Activated CD8-positive, alpha-beta T cell treated with anti-CD3 and anti-CD28 coated beads, Interleukin-2, amount 10 ng/mL, durations not matched to agents 7 days and 5 days (primary cell): ENCODE data around the gene ARHGAP19. TPM values are rescaled to one million over a fixed set of nuclear protein-coding genes. Genes with fewer than 3 reads are reported as not detected.

ENCODE experiments used
- ATAC-seq: fragments of 150-1000 bp; cut with Tn5 transposase; one replicate; pipeline ENCODE4 v1.10.0; 2021; ENCODE audit warnings: moderate library complexity
- CTCF ChIA-PET: fragments of 350-600 bp; sonication (Branson Sonifier 250); formaldehyde crosslinking; loops from one replicate; lab custom pipeline; 2021; ENCODE audit warnings: antibody characterized with exemption; lab: Charles Lee
- POLR2A ChIA-PET: fragments of 350-600 bp; sonication (Branson Sonifier 250); formaldehyde crosslinking; loops from one replicate; lab custom pipeline; 2021; ENCODE audit warnings: antibody characterized with exemption; lab: Charles Lee
- DNase-seq: peaks from one replicate; pipeline ENCODE4 v3.0.0-alpha.2; 2020
- H3K27ac Mint-ChIP-seq: one replicate; pipeline ENCODE4 v1.8.0; 2021; ENCODE audit warnings: mild to moderate bottlenecking, mixed read lengths
- H3K27me3 Mint-ChIP-seq: one replicate; pipeline ENCODE4 v1.8.0; 2021; ENCODE audit warnings: low read depth, mixed read lengths
- H3K36me3 Mint-ChIP-seq: one replicate; pipeline ENCODE4 v1.8.0; 2021; ENCODE audit warnings: low read depth, mixed read lengths
- H3K4me1 Mint-ChIP-seq: one replicate; pipeline ENCODE4 v1.8.0; 2021; ENCODE audit warnings: low read depth, mixed read lengths
- H3K4me3 Mint-ChIP-seq: one replicate; pipeline ENCODE4 v1.8.0; 2021; ENCODE audit warnings: mild to moderate bottlenecking, mixed read lengths
- H3K9me3 Mint-ChIP-seq: one replicate; pipeline ENCODE4 v1.8.0; 2022; ENCODE audit warnings: mixed read lengths; ENCODE audit not compliant: insufficient read depth
- total RNA-seq, 2 experiments: library from RNA; stranded (reverse); gene quantifications; one replicate each; pipeline ENCODE4 v1.2.3, GENCODE V29; 2021

The ARHGAP19 gene
- total RNA-seq, 2 experiments from 2014 or later, result 42.6 to 51.2 TPM

DNA sequence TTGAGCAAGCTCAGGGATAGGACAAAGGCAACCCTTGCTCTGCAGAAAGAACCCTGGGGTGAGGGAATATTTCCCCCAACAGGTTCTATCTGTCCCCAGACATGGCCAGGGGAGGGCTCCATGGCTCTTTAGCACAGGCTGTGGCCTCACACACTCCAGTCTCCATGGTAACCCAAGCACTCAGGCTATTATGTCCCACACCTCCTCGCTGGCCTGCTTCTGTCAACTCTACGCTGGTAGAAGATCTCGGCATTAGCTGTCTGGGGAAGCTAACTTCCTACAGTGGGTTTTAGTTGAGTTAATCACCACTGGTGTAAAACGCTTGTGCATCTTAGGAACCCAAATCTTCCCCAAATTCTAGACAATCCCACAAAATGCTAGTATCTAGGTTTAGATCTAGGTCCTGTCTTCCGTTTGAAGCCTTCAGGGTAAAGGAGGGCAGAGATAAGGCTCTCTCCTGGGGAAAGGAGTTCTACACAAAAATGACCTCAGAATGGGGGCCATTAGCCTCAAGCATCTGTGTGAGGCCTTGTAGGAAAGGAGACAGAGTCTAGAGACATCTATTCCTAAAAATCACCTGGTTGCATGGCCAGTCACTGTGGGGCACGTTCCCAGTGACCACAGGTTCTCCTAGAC lies 70.0 kb downstream of the ARHGAP19 start:
- Mint-ChIP-seq H3K9me3 (no peaks in the 10 kb centered on the region), H3K36me3 (peaks cover 42% of the 10 kb centered on the region), H3K27ac (no peak overlapping the region), H3K27me3 (no peaks in the 10 kb centered on the region), H3K4me3 (no peak overlapping the region), H3K4me1 (peaks cover 34% of the 10 kb centered on the region)
- ChIA-PET POLR2A (no interaction called here), CTCF (interaction anchor here (1.3 to 5.1 kb wide), 4 partner anchors 13 to 150 kb away, joined by 4 to 34 read pairs (median 6); no protein-coding TSS in a partner anchor)
- no peak for DNase-seq
- no peak for ATAC-seq

DNA sequence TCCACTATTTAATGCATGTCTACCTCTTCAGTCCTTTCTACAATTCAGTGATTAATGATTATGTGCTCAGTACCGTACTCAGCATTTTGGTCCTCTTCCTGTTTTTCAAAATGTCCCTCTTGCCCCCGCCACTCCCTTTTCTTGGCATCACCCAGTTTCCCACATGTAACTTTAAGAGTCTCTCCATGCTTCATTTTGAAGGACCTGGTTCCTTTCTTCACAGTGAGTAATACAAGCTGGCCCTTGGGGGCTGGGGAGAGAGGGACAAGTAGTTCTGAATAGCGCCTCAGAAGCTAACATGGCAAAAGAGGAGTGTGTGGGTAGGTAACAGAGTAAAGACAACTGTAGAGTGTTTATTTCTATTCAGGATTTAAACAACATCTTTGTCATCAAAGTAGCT lies 72.1 kb downstream of the ARHGAP19 start:
- Mint-ChIP-seq H3K4me3 (no peak overlapping the region), H3K27me3 (no peaks in the 10 kb centered on the region), H3K9me3 (no peaks in the 10 kb centered on the region), H3K36me3 (peaks cover 35% of the 10 kb centered on the region), H3K4me1 (peaks cover 40% of the 10 kb centered on the region), H3K27ac (no peak overlapping the region)
- ChIA-PET CTCF (interaction anchor here (2.2 to 5.1 kb wide), 3 partner anchors 11 to 148 kb away, joined by 4 to 34 read pairs (median 27); no protein-coding TSS in a partner anchor), POLR2A (no interaction called here)
- no peak for DNase-seq
- ATAC-seq, result no peak

DNA sequence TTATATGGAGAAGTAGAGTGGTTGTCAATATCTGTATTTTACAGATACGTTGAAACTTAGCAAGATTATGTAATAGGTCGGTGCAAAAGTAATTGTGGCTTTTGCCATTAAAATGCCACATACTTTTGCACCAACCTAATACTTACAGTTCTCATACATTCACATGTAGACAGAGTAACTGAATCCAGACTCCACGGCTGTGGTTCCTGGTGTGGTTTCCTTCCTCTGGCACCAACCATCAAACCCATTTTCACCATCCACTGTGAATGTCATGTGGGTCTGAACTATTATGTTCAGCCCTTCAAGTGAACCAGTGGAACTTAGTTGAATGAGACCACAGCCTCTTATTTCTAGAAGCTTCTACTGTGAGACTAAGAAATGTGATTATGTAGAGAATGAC lies 75.1 kb downstream of the ARHGAP19 start:
- CTCF ChIA-PET, result interaction anchor here (1.0 to 4.3 kb wide), 8 partner anchors 17 to 192 kb away, joined by 3 to 27 read pairs (median 4); no protein-coding TSS in a partner anchor
- H3K27ac Mint-ChIP-seq, result no peak overlapping the region
- no peak overlapping the region for H3K4me3 Mint-ChIP-seq
- H3K27me3 Mint-ChIP-seq, result no peaks in the 10 kb centered on the region
- peaks cover 29% of the 10 kb centered on the region for H3K4me1 Mint-ChIP-seq
- H3K9me3 Mint-ChIP-seq, result no peaks in the 10 kb centered on the region
- no peak for DNase-seq
- ATAC-seq, result no peak
- POLR2A ChIA-PET, result no interaction called here
- H3K36me3 Mint-ChIP-seq, result peaks cover 24% of the 10 kb centered on the region

DNA sequence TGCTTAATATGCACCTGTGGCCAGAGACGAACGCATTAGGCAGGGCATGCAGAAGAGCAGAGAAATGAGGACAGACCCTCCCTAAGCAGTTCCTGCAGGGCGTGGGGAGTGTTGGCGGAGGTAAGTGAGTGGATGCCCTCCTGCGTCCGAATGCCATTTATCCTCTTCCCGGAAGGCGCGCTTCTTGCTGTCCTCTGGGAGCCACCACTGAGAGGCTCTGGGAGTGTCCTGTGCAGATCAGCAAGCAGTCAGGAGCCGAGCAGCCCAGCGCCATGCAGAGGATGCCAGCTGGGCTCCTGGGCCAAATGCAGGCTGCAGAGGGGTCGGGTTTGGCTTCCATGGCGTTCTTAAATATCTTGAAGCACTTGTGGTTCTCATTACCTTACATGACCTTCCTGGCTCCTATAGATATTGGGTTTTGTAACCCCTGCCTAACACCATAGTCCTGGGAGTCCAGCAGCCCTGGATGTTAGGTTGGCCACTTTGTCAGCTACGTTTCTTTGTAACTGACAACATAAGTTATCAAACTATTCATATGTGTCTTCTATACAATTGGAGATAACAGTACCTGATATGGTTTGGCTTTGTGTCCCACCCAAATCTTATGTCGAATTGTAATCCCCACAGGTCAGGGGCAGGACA lies 76.7 kb downstream of the ARHGAP19 start:
- Mint-ChIP-seq H3K27me3 (no peaks in the 10 kb centered on the region), H3K27ac (no peak overlapping the region), H3K36me3 (peaks cover 18% of the 10 kb centered on the region), H3K4me1 (peaks cover 29% of the 10 kb centered on the region), H3K9me3 (no peaks in the 10 kb centered on the region), H3K4me3 (no peak overlapping the region)
- no peak for ATAC-seq
- ChIA-PET POLR2A (no interaction called here), CTCF (interaction anchor here (0.8 to 1.1 kb wide), 2 partner anchors 143 to 179 kb away, joined by 4 read pairs; no protein-coding TSS in a partner anchor)
- no peak for DNase-seq

DNA sequence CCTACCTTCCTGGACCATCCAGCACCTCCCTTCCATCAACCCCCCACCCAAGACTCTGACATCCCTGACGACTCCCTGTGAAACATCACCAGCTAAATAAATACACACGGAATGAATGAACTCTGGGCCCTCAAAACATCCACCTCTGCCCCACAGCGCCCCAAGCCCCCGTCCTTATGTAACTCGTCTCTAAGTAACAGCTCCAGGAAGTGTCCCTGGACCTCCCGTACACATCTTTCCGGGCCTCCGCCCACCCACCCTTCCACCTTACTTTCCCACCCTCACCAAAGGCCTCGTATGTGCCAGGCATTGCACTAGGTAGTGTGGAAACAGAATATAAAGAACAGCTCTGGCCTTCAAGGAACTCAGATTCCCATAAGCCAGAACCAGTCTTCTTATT lies 79.0 kb downstream of the ARHGAP19 start:
- ATAC-seq (no peak), DNase-seq (no peak)
- H3K4me1 Mint-ChIP-seq, result peaks cover 15% of the 10 kb centered on the region
- no peak overlapping the region for H3K27ac Mint-ChIP-seq
- no peaks in the 10 kb centered on the region for H3K27me3 Mint-ChIP-seq
- H3K9me3 Mint-ChIP-seq, result no peaks in the 10 kb centered on the region
- H3K36me3 Mint-ChIP-seq, result peaks cover 5% of the 10 kb centered on the region
- H3K4me3 Mint-ChIP-seq, result no peak overlapping the region
- ChIA-PET CTCF (interaction anchor here (1.1 to 22.1 kb wide), 2 partner anchors 139 to 176 kb away, joined by 3 to 442 read pairs; no protein-coding TSS in a partner anchor), POLR2A (no interaction called here)

DNA sequence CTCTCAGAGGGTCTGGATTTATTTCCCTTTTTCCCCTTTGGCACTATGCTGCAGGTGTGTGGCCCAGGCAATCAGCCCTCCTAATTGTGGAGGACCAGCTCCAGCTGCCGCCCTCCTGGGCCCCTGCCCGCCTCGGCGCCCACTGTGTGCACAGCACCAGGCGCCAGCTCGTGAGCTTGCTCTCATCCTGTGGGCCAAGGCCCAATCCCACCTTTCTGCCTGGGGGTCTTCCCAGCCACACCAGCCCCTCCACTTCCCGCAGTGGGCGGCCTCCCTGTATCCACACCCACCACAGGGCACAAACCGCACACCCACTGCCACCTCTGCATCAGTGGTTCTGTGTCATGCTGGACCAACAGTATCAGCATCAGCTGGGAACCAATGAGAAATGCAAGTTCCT lies 81.2 kb downstream of the ARHGAP19 start:
- ATAC-seq (no peak), DNase-seq (no peak)
- Mint-ChIP-seq H3K9me3 (no peaks in the 10 kb centered on the region), H3K27ac (no peak overlapping the region), H3K36me3 (no peaks in the 10 kb centered on the region), H3K4me3 (no peak overlapping the region), H3K4me1 (no peaks in the 10 kb centered on the region), H3K27me3 (no peaks in the 10 kb centered on the region)
- CTCF ChIA-PET, result interaction anchor here (0.6 to 22.1 kb wide), 30 partner anchors 9 to 365 kb away, joined by 3 to 442 read pairs (median 6); partner anchors contain the start of gene ARHGAP19
- POLR2A ChIA-PET, result interaction anchor here (1.2 kb wide), 1 partner anchor 138 kb away, joined by 4 read pairs; no protein-coding TSS in a partner anchor

DNA sequence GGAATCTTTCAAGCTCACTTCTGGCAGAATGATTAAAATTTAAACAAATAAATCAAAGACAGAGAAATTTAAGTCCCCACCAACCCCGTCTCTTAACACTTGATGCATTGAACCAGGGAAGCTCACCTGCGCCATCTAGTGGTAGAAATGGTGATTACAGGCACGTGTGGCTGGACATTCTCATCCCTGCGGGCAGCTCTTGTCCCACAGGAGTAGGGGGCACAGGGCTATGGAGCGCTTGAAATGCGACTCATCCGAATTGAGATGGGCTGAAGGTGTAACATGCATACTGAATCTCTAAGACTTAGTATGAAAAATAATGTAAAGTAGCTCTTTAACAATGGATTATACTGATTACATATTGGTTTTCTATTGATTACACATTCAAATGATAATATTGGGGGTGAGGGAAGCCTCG lies 81.9 kb downstream of the ARHGAP19 start:
- no peaks in the 10 kb centered on the region for H3K36me3 Mint-ChIP-seq
- ChIA-PET POLR2A (interaction anchor here (1.2 kb wide), 1 partner anchor 138 kb away, joined by 4 read pairs; no protein-coding TSS in a partner anchor), CTCF (interaction anchor here (0.6 to 22.1 kb wide), 39 partner anchors 10 to 785 kb away, joined by 3 to 442 read pairs (median 5); partner anchors contain the start of gene ARHGAP19)
- H3K4me3 Mint-ChIP-seq, result no peak overlapping the region
- ATAC-seq (peak; percentile 76), DNase-seq (peak; percentile 79)
- no peaks in the 10 kb centered on the region for H3K4me1 Mint-ChIP-seq
- no peaks in the 10 kb centered on the region for H3K9me3 Mint-ChIP-seq
- H3K27ac Mint-ChIP-seq, result no peak overlapping the region
- no peaks in the 10 kb centered on the region for H3K27me3 Mint-ChIP-seq

DNA sequence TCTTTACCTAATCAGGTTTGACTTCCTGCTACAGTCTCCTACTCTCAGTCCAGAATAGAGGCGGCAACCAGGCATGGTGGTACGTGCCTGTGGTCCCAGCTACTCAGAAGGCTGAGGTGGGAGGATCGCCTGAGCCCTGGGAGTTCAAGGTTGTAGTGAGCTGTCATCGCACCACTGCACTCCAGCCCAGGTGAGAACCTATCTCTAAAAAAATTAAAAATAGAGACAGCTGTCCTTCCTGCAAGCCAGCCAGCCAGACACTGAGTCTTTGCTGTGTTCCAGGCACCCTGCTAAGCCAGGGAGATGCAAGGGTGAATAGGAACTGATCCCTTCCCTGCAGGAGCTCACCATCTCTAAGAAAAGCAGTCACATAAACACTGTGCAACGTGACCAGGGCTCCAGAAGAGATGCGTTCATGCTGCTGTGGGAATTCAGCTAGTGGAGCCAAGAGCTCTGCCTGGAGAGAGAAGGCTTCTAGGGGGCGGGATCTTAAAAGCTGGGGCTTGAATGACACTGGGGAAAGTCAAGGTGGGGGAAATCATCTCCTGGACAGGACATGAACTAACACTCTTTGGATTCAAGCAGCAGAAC lies 84.6 kb downstream of the ARHGAP19 start:
- DNase-seq, result no peak
- ChIA-PET POLR2A (no interaction called here), CTCF (interaction anchor here (1.2 to 22.1 kb wide), 5 partner anchors 11 to 175 kb away, joined by 5 to 442 read pairs (median 46); no protein-coding TSS in a partner anchor)
- Mint-ChIP-seq H3K4me1 (no peaks in the 10 kb centered on the region), H3K36me3 (no peaks in the 10 kb centered on the region), H3K27me3 (no peaks in the 10 kb centered on the region), H3K9me3 (no peaks in the 10 kb centered on the region), H3K27ac (no peak overlapping the region), H3K4me3 (no peak overlapping the region)
- ATAC-seq, result no peak

DNA sequence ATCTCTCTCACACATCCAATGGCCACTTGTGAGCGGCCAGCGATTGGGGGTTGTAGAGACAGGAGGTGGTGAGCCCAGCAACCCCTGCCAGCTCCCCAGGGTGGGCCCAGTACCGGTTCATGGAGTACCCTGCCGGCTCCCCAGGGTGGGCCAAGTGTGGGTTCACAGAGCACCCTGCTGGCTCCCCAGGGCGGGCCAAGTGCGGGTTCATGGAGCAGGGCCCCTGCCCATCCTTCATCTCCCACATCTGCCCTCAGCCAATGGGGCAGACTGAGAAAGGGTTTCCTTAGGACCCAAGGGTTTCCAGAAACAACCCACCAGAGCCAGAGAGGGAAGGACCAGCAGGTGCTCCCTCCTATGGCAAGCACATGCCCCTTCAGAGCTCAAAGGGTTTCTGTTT lies 85.3 kb downstream of the ARHGAP19 start:
- ChIA-PET CTCF (interaction anchor here (5.3 to 22.1 kb wide), 3 partner anchors 11 to 170 kb away, joined by 46 to 442 read pairs (median 145); no protein-coding TSS in a partner anchor), POLR2A (no interaction called here)
- DNase-seq (no peak), ATAC-seq (no peak)
- Mint-ChIP-seq H3K9me3 (no peaks in the 10 kb centered on the region), H3K4me1 (no peaks in the 10 kb centered on the region), H3K36me3 (no peaks in the 10 kb centered on the region), H3K27ac (no peak overlapping the region), H3K4me3 (no peak overlapping the region), H3K27me3 (no peaks in the 10 kb centered on the region)

DNA sequence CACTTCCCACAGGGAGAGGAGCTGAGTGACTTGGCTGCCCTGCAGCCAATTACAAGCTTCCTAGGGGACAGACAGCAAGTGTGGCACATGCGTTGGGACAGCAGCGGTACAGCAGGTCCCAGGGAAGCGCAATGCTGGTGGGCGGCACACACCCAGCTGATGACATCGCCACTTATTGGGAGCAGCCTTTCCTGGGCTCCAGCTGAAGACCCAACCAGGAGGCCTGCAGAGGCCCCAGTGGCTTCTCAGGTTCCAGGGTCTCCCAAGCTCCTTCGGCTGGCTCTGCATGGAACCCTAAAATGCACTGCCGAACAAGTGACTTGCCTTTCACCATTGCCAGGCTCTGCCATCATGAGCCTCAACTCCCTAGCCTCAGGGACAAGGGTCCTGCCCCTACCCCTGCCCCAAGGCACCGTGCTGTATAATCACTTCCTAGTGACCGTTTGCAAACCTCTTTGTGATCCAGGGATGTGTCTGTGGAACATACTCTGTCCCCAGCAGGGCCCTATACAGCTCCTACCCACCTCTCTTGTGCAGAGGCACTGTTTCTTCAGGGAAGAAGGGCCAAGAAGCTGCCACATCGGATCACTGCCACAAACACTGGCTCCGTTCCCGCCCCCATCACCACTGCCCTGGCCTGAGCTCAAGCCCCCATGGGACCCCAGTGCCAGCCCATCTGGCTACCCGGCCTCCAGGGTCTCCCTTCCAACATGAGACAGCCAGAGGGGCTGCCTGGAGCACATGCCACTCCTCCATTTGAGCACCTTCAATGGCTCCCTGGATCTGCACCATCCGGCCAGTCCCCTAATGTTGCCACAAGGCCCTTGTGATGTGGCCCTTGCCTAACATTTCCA lies 87.4 kb downstream of the ARHGAP19 start:
- Mint-ChIP-seq H3K36me3 (no peaks in the 10 kb centered on the region), H3K27me3 (peaks cover 5% of the 10 kb centered on the region), H3K4me3 (no peak overlapping the region), H3K9me3 (no peaks in the 10 kb centered on the region), H3K27ac (no peak overlapping the region), H3K4me1 (peaks cover 6% of the 10 kb centered on the region)
- DNase-seq, result no peak
- ATAC-seq, result no peak
- POLR2A ChIA-PET, result no interaction called here
- CTCF ChIA-PET, result interaction anchor here (1.3 to 22.1 kb wide), 4 partner anchors 9 to 130 kb away, joined by 3 to 442 read pairs (median 75); no protein-coding TSS in a partner anchor

DNA sequence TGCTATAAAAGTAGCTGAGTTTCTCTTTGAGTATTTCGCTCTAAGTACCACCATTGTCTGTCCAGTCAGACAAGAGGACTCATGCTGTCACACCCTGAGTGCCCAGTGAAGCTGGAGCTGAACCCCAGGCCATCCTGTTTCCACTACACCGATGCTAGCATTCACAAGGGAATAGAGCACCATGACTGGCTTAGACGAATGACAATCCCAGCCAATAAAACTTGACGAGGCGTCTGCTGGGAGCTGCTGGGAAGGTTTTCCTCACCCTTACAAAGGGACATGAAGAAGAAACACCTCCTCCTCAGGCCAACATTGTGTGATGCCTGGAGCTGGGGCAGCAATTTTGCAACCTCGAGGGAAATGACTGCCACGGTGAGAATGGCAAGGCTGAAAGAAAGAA lies 89.2 kb downstream of the ARHGAP19 start:
- peaks cover 12% of the 10 kb centered on the region for H3K27me3 Mint-ChIP-seq
- H3K27ac Mint-ChIP-seq, result no peak overlapping the region
- ChIA-PET POLR2A (no interaction called here), CTCF (interaction anchor here (1.8 to 22.1 kb wide), 2 partner anchors 20 to 128 kb away, joined by 5 to 442 read pairs; no protein-coding TSS in a partner anchor)
- no peaks in the 10 kb centered on the region for H3K9me3 Mint-ChIP-seq
- no peaks in the 10 kb centered on the region for H3K36me3 Mint-ChIP-seq
- DNase-seq (no peak), ATAC-seq (no peak)
- H3K4me1 Mint-ChIP-seq, result peaks cover 11% of the 10 kb centered on the region
- no peak overlapping the region for H3K4me3 Mint-ChIP-seq
